ENCODE data around the gene RNF148. TPM values are rescaled to one million over a fixed set of nuclear protein-coding genes. Genes with fewer than 3 reads are reported as not detected.

RNF148 gene
- total RNA-seq, 1 experiment from 2014 or later, result not detected

- H3K27me3 ChIP-seq (replicated peaks; ENCODE audit: control insufficient read depth, insufficient read depth, low read length), result no peaks in the 10 kb centered on the region
- Mint-ChIP-seq H3K27me3 (ENCODE audit: insufficient read depth, unreplicated experiment) (no peaks in the 10 kb centered on the region), H3K4me1 (ENCODE audit: low read depth, unreplicated experiment) (peaks cover 13% of the 10 kb centered on the region), H3K4me3 (ENCODE audit: unreplicated experiment) (no peak overlapping the region), H3K27ac (ENCODE audit: unreplicated experiment) (no peak overlapping the region), H3K36me3 (ENCODE audit: insufficient read depth, unreplicated experiment) (no peaks in the 10 kb centered on the region), H3K9me3 (ENCODE audit: unreplicated experiment) (no peaks in the 10 kb centered on the region)
- H3K4me1 ChIP-seq, result peaks cover 5% of the 10 kb centered on the region
- no TSS peak for BruUV-seq (replicated peaks)
- intact Hi-C loops (cut with micrococcal nuclease; ENCODE audit: unreplicated experiment), result no loop called here
- H3K9me3 ChIP-seq, result no peaks in the 10 kb centered on the region
- POLR2A ChIA-PET, result interaction anchor here (0.6 kb wide), 1 partner anchor 17 kb away, joined by 3 read pairs; no protein-coding TSS in a partner anchor
- no peak overlapping the region for H3K4me3 ChIP-seq (ENCODE audit: low read depth, low read length)
- CTCF ChIA-PET, result no interaction called here
- DNase-seq, result no peak
- TF ChIP-seq, protein P1, sequence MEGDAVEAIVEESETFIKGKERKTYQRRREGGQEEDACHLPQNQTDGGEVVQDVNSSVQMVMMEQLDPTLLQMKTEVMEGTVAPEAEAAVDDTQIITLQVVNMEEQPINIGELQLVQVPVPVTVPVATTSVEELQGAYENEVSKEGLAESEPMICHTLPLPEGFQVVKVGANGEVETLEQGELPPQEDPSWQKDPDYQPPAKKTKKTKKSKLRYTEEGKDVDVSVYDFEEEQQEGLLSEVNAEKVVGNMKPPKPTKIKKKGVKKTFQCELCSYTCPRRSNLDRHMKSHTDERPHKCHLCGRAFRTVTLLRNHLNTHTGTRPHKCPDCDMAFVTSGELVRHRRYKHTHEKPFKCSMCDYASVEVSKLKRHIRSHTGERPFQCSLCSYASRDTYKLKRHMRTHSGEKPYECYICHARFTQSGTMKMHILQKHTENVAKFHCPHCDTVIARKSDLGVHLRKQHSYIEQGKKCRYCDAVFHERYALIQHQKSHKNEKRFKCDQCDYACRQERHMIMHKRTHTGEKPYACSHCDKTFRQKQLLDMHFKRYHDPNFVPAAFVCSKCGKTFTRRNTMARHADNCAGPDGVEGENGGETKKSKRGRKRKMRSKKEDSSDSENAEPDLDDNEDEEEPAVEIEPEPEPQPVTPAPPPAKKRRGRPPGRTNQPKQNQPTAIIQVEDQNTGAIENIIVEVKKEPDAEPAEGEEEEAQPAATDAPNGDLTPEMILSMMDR (IDR thresholded peaks at IDR 0.05; ENCODE audit: insufficient read depth in 1 of 2, low read depth in 1 of 2, low read length in 1 of 2, severe bottlenecking in 1 of 2, unreplicated experiment in 1 of 2), result no peak
- no peaks in the 10 kb centered on the region for H3K36me3 ChIP-seq (ENCODE audit: control insufficient read depth, insufficient read depth, low read length)
These were observed 49.8 kb downstream of the RNF148 start for GRCh38 chr7:122652876-122653275.

Other genes starting within 250 kb of the RNF148 start
- 0.21 TPM in 1 of 2 replicates, not detected in the other for gene RNF133, start 3.8 kb downstream of the RNF148 start, total RNA-seq (2022)
- gene CADPS2, start 183.5 kb upstream of the RNF148 start, total RNA-seq (2022), result 2.7 and 3.6 TPM in 2 replicates

All from Caco-2 (cell line).